Upper lobe of left lung (tissue), 6 donors: ENCODE results near the gene C1orf122. TPM values are rescaled to one million over a fixed set of nuclear protein-coding genes. Genes with fewer than 3 reads are reported as not detected.

Experiments used
- ATAC-seq, 2 donors: fragments of 200-7000 bp; cut with Tn5 transposase; one replicate each; pipeline ENCODE4 v1.9.1; 2022; ENCODE audit warnings: mild to moderate bottlenecking in 2 of 2, moderate library complexity in 2 of 2; ENCODE audit not compliant: low FRiP score in 2 of 2
- DNase-seq, 2 donors: peaks; one replicate each; pipeline ENCODE4 v3.0.0-alpha.2; 2019 to 2020
- H3K27ac ChIP-seq, 4 donors: fragments of 200-600 bp; sonication (generic); one replicate each; pipeline ENCODE4 v1.5.1; 2016 to 2019
- H3K27me3 ChIP-seq, 4 donors: fragments of 200-600 bp; sonication (generic); one replicate each; pipeline ENCODE4 v1.5.1; 2017 to 2019
- H3K36me3 ChIP-seq, 4 donors: fragments of 200-600 bp; sonication (generic); one replicate each; pipeline ENCODE4 v1.5.1; 2016 to 2019
- H3K4me1 ChIP-seq, 4 donors: fragments of 200-600 bp; sonication (generic); one replicate each; pipeline ENCODE4 v1.5.1; 2018 to 2019
- H3K4me3 ChIP-seq, 4 donors: fragments of 200-600 bp; sonication (generic); one replicate each; pipeline ENCODE4 v1.5.1; 2017 to 2019; ENCODE audit warnings: mild to moderate bottlenecking in 2 of 4, moderate library complexity in 1 of 4
- H3K9me3 ChIP-seq, 4 donors: fragments of 200-600 bp; sonication (generic); one replicate each; pipeline ENCODE4 v1.5.1; 2018 to 2019
- CTCF ChIP-seq, 6 experiments: fragments of 450-650 bp in 4 of 6; fragments of 200-600 bp in 2 of 6; sonication (generic) in 2 of 6; IDR thresholded peaks; one replicate each; pipeline ENCODE4 v1.5.1; 2016 to 2019; ENCODE audit warnings: antibody characterized with exemption in 6 of 6
- EP300 ChIP-seq, 4 donors: sonication (generic); formaldehyde crosslinking; IDR thresholded peaks; one replicate each; pipeline ENCODE4 v1.5.1; 2017; ENCODE audit warnings: antibody characterized with exemption in 4 of 4, control low read depth in 2 of 4
- POLR2A ChIP-seq, 4 donors: fragments of 450-650 bp; IDR thresholded peaks; one replicate each; pipeline ENCODE4 v1.5.1; 2016 to 2017; ENCODE audit warnings: antibody characterized with exemption in 4 of 4, mild to moderate bottlenecking in 2 of 4
- POLR2AphosphoS5 ChIP-seq, 2 donors: sonication (generic); formaldehyde crosslinking; IDR thresholded peaks; one replicate each; pipeline ENCODE4 v1.5.1; 2017; ENCODE audit warnings: antibody characterized with exemption in 2 of 2
- WGBS, 2 donors: methylation state at CpG; one replicate each; pipeline ENCODE4 v1.1.5; 2017 to 2018; 5-methylcytosine and 5-hydroxymethylcytosine counted together
- total RNA-seq, 6 donors: library from RNA; depleted of rRNA in 4 of 6; stranded (reverse); fragments of >200 nt in 4 of 6; gene quantifications; one replicate each; pipeline versions ENCODE4 v1.1.0 to v1.2.1, GENCODE V29; 2016 to 2021
- donor health status: DM: no; HTN: no; CAD: no; lungs with moderate emphysema.
- donor health status: DM: no; HTN: yes; CAD: no; lungs with severe emphysema.

The C1orf122 gene
- total RNA-seq, 6 donors from 2014 or later: 30.0 to 90.1 (median 39.9) TPM

GRCh38 chr1:37841652-37842051, 34.1 kb downstream of the C1orf122 start:
- no peak overlapping the region for H3K27ac ChIP-seq
- TF ChIP-seq CTCF (IDR thresholded peaks at IDR 0.05) (no peak), POLR2AphosphoS5 (IDR thresholded peaks at IDR 0.05) (no peak), EP300 (IDR thresholded peaks at IDR 0.05) (no peak), POLR2A (IDR thresholded peaks at IDR 0.05) (no peak)
- peaks cover 13 to 20% (median 15%) of the 10 kb centered on the region in 4 donors for H3K4me1 ChIP-seq
- ATAC-seq (no peak), DNase-seq (no peak)
- no peaks in the 10 kb centered on the region for H3K9me3 ChIP-seq
- 86 to 93% methylated on average over 3 of the region's 3 CpGs for WGBS, 2 donors
- H3K36me3 ChIP-seq: peaks cover 10 to 45% (median 33%) of the 10 kb centered on the region in 4 donors
- H3K4me3 ChIP-seq: no peak overlapping the region
- H3K27me3 ChIP-seq: no peaks in the 10 kb centered on the region

DNA sequence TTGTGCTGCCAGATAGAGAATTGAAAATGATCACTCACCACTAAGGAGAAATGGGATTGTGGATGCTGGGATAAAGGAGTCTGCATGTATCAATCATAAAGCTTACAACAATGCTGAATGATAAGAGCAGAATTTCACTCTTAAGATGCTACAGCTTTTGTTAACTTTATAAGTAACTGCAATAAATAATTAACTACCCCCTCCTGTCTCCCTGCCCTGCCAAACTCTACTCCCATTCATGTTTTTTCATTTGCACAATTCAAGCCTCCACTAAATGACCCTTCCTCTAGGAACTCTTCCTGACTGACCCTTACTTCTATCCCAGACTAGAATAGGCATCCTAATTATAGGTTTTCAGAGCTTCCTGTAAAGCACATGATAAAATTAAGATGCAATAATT, 36.9 kb downstream of the C1orf122 start:
- Histone ChIP-seq H3K4me1 (peaks cover 18 to 32% (median 28%) of the 10 kb centered on the region in 4 donors), H3K27ac (no peak overlapping the region)

GRCh38 chr1:37845049-37845646, 37.6 kb downstream of the C1orf122 start:
- Histone ChIP-seq H3K9me3 (no peaks in the 10 kb centered on the region), H3K36me3 (peaks cover 0 to 17% (median 5%) of the 10 kb centered on the region in 4 donors), H3K27ac (peak overlapping the region in 1 of 4 donors; percentile 74), H3K4me1 (peaks cover 18 to 36% (median 29%) of the 10 kb centered on the region in 4 donors), H3K4me3 (no peak overlapping the region), H3K27me3 (no peaks in the 10 kb centered on the region)
- WGBS, 2 donors: 90 to 92% methylated on average over 5 of the region's 5 CpGs
- ATAC-seq (no peak), DNase-seq (no peak)
- TF ChIP-seq CTCF (IDR thresholded peaks at IDR 0.05): no peak
- no peak for TF ChIP-seq POLR2A (IDR thresholded peaks at IDR 0.05)
- no peak for TF ChIP-seq POLR2AphosphoS5 (IDR thresholded peaks at IDR 0.05)
- no peak for TF ChIP-seq EP300 (IDR thresholded peaks at IDR 0.05)

More for the DNA sequence above, 36.9 kb downstream of the C1orf122 start:
- ATAC-seq (no peak), DNase-seq (no peak)
- TF ChIP-seq EP300 (IDR thresholded peaks at IDR 0.05) (no peak), POLR2AphosphoS5 (IDR thresholded peaks at IDR 0.05) (no peak), CTCF (IDR thresholded peaks at IDR 0.05) (no peak), POLR2A (IDR thresholded peaks at IDR 0.05) (no peak)
- no peaks in the 10 kb centered on the region for H3K9me3 ChIP-seq
- H3K27me3 ChIP-seq: no peaks in the 10 kb centered on the region
- no peak overlapping the region for H3K4me3 ChIP-seq
- H3K36me3 ChIP-seq: peaks cover 0 to 23% (median 10%) of the 10 kb centered on the region in 4 donors

DNA sequence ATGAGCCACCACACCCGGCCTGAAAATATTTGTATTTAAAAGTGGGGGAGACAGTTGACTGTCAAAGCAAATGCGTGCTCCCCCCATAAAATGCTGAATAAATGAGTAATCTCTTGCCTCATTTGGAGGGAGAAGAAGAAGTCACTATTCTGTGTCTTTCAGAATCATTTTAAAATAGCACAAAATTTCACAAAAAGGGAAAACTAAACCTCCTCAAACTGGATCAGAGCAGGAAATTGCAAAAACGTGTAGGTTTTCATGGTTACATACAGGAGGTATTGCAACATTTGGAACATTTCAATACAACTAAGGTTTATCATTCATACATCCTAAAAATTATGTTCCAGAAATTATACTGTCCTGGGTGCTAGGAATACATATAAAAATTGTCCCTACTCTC, 38.2 kb downstream of the C1orf122 start:
- Histone ChIP-seq H3K27ac (peak overlapping the region in 1 of 4 donors; percentile 74), H3K4me1 (peaks cover 25 to 41% (median 34%) of the 10 kb centered on the region in 4 donors), H3K4me3 (no peak overlapping the region), H3K36me3 (peaks cover 0 to 15% (median 3%) of the 10 kb centered on the region in 4 donors), H3K9me3 (no peaks in the 10 kb centered on the region), H3K27me3 (no peaks in the 10 kb centered on the region)
- WGBS, 2 donors: 50 to 53% methylated on average over 3 of the region's 3 CpGs
- ATAC-seq (peak in 1 of 2 donors; percentile 12), DNase-seq (no peak)
- TF ChIP-seq POLR2AphosphoS5 (IDR thresholded peaks at IDR 0.05) (no peak), CTCF (IDR thresholded peaks at IDR 0.05) (no peak), POLR2A (IDR thresholded peaks at IDR 0.05) (no peak), EP300 (IDR thresholded peaks at IDR 0.05) (no peak)
